ENCODE data around the gene ARMC9.

GRCh38 chr2:231278868-231279267 is 80.4 kb downstream of the ARMC9 start:
- TF ChIP-seq POLR2A (IDR thresholded peaks at IDR 0.05): no peak
- TF ChIP-seq CTCF (IDR thresholded peaks at IDR 0.05): no peak

All from uterus (tissue), 2 donors.